ENCODE results near the gene LIX1L. TPM values are rescaled to one million over a fixed set of nuclear protein-coding genes. Genes with fewer than 3 reads are reported as not detected.

Gene LIX1L
- total and polyA plus RNA-seq, 7 donors, result 1.4 to 42.5 (median 26.9) TPM

DNA sequence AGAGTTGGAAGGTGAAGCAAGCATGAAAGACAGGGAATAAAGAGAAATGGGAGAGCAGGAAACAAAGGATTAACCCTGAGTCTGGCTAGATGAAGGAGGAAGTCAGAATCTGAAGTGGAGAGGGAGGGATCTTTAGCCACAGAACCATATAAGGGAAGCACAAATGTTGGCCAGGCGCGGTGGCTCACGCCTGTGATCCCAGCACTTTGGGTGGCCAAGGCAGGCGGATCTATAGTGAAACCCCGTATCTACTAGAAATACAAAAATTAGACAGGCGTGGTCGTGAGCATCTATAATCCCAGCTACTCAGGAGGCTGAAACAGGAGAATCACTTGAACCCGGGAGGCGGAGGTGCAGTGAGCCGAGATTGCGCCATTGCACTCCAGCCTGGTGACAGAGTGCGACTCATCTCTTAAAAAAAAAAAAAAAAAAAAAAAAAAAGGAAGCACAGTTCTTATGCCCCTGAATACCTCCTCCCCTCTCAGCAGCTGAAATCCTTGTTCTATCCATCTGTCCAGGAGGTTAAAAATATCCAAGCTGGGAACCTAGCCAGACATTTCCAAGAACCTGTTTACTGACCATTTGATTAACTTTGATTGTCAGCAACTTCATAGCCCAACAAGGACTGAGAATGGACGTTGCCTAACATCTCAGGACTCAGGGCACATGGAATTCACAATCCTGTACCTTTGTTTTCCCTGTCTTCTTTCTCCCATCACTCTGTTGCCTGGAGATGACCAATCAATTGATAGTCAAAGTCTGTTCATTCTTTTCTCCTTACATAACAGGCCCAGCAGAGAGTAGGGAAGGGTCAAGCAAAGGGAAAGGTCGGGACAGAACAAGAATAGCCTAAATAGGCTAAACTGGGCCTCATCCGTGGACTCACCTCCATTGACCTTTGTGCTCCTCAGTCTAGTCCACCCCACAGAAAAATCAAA, 28.0 kb upstream of the LIX1L start:
- intact Hi-C loops (cut with DNase I), result no loop called here
- H3K27ac ChIP-seq, result peak overlapping the region; percentile 92 to 96 (median 94)
- H3K27me3 ChIP-seq, result no peaks in the 10 kb centered on the region
- 45 to 59% methylated on average over 15 of the region's 15 CpGs for WGBS, 2 donors
- H3K9me3 ChIP-seq, result no peaks in the 10 kb centered on the region
- TF ChIP-seq POLR2AphosphoS5 (IDR thresholded peaks at IDR 0.05), result peak; percentile 18 to 54 (median 43)
- no peak for TF ChIP-seq POLR2A (IDR thresholded peaks at IDR 0.05)
- H3K4me1 ChIP-seq, result peaks cover 0 to 68% (median 64%) of the 10 kb centered on the region in 4 donors
- H3K36me3 ChIP-seq, result no peaks in the 10 kb centered on the region
- DNase-seq, result peak; percentile 87
- H3K4me3 ChIP-seq, result peak overlapping the region in 3 of 4 donors; percentile 11 to 22 (median 13)

GRCh38 chr1:145985129-145985501, 27.3 kb upstream of the LIX1L start:
- Histone ChIP-seq H3K4me3 (peak overlapping the region in 3 of 4 donors; percentile 11 to 22 (median 13)), H3K36me3 (no peaks in the 10 kb centered on the region), H3K27me3 (no peaks in the 10 kb centered on the region), H3K9me3 (no peaks in the 10 kb centered on the region), H3K27ac (peak overlapping the region; percentile 92 to 96 (median 94)), H3K4me1 (peaks cover 0 to 72% (median 69%) of the 10 kb centered on the region in 4 donors)
- intact Hi-C loops (cut with DNase I), result no loop called here
- peak; percentile 72 for DNase-seq
- TF ChIP-seq, protein P1, sequence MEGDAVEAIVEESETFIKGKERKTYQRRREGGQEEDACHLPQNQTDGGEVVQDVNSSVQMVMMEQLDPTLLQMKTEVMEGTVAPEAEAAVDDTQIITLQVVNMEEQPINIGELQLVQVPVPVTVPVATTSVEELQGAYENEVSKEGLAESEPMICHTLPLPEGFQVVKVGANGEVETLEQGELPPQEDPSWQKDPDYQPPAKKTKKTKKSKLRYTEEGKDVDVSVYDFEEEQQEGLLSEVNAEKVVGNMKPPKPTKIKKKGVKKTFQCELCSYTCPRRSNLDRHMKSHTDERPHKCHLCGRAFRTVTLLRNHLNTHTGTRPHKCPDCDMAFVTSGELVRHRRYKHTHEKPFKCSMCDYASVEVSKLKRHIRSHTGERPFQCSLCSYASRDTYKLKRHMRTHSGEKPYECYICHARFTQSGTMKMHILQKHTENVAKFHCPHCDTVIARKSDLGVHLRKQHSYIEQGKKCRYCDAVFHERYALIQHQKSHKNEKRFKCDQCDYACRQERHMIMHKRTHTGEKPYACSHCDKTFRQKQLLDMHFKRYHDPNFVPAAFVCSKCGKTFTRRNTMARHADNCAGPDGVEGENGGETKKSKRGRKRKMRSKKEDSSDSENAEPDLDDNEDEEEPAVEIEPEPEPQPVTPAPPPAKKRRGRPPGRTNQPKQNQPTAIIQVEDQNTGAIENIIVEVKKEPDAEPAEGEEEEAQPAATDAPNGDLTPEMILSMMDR (IDR thresholded peaks at IDR 0.05), result no peak
- TF ChIP-seq POLR2AphosphoS5 (IDR thresholded peaks at IDR 0.05) (peak in 1 of 4 donors; percentile 5), EP300 (IDR thresholded peaks at IDR 0.05) (no peak), POLR2A (IDR thresholded peaks at IDR 0.05) (no peak)
- whole genome bisulfite sequencing, 2 donors, result 76 to 80% methylated on average over 2 of the region's 2 CpGs

- Histone ChIP-seq H3K4me1 (peaks cover 0 to 79% (median 73%) of the 10 kb centered on the region in 4 donors), H3K27ac (peak overlapping the region; percentile 92 to 96 (median 94)), H3K4me3 (no peak overlapping the region), H3K9me3 (no peaks in the 10 kb centered on the region), H3K36me3 (no peaks in the 10 kb centered on the region), H3K27me3 (no peaks in the 10 kb centered on the region)
- intact Hi-C loops (cut with DNase I), result no loop called here
- DNase-seq, result peak; percentile 55
- TF ChIP-seq POLR2A (IDR thresholded peaks at IDR 0.05) (no peak), EP300 (IDR thresholded peaks at IDR 0.05) (no peak), POLR2AphosphoS5 (IDR thresholded peaks at IDR 0.05) (no peak)
- TF ChIP-seq, protein P1 (IDR thresholded peaks at IDR 0.05), result no peak
- 74 to 87% methylated on average over 12 of the region's 12 CpGs for WGBS, 2 donors
Observed at GRCh38 chr1:145983960-145984830, 26.4 kb upstream of the LIX1L start.

DNA sequence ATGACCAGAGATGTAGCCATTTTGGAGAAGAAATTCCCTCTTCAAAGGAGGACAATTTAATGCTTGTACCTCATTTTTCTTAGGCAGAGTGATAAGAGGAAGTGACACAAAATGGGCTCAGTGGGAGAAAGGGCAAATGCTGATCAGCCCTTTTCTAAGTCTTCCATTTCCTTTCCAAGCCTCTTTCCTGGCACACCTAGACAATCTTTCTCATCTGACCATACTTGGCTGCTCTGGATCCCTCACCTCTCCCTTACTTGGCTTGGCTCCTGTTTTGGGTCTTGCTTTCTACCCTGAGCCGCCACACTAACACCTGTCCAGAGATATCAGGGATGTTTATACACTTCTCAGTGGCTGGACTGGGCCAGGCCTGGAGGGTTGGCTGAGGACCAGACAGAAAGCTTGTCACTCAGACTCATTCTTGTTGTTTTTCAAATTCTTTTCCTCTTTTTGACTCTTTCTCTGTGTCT, 25.4 kb upstream of the LIX1L start:
- TF ChIP-seq POLR2AphosphoS5 (IDR thresholded peaks at IDR 0.05) (peak in 2 of 4 donors; percentile 23 to 37), EP300 (IDR thresholded peaks at IDR 0.05) (no peak)
- peaks cover 0 to 89% (median 82%) of the 10 kb centered on the region in 4 donors for H3K4me1 ChIP-seq
- 26 to 60% methylated on average over 1 of the region's 1 CpG for WGBS, 2 donors
- intact Hi-C loops (cut with DNase I), result no loop called here
- H3K9me3 ChIP-seq, result no peaks in the 10 kb centered on the region
- no peaks in the 10 kb centered on the region for H3K27me3 ChIP-seq
- peak; percentile 73 for DNase-seq
- no peak overlapping the region for H3K4me3 ChIP-seq
- H3K27ac ChIP-seq, result peak overlapping the region; percentile 92 to 96 (median 94)
- H3K36me3 ChIP-seq, result no peaks in the 10 kb centered on the region

- H3K27ac ChIP-seq, result peak overlapping the region; percentile 92 to 96 (median 94)
- H3K9me3 ChIP-seq, result no peaks in the 10 kb centered on the region
- DNase-seq, result peak; percentile 58
- intact Hi-C loops (cut with DNase I), result no loop called here
- peaks cover 0 to 94% (median 92%) of the 10 kb centered on the region in 4 donors for H3K4me1 ChIP-seq
- TF ChIP-seq, protein P1 (IDR thresholded peaks at IDR 0.05), result no peak
- TF ChIP-seq POLR2AphosphoS5 (IDR thresholded peaks at IDR 0.05), result peak in 2 of 4 donors; percentile 15 to 62
- no peaks in the 10 kb centered on the region for H3K27me3 ChIP-seq
- H3K36me3 ChIP-seq, result no peaks in the 10 kb centered on the region
- H3K4me3 ChIP-seq, result no peak overlapping the region
- WGBS, 2 donors, result 86 to 87% methylated on average over 6 of the region's 6 CpGs
Observed at GRCh38 chr1:145982010-145982723, 24.4 kb upstream of the LIX1L start.
